NCI-H510A treated with DMSO at 0.1 percent for 48 hours (cell line): ENCODE data around the gene IMPDH1.
A peak's percentile ranks its signal among the peaks of the same experiment; 100 is the strongest.
"Not testable (repeated sequence)": the region's sequence is repeated elsewhere in the genome, so short reads cannot be mapped to it uniquely, and the experiment has no call there.

Experiments
- DNase-seq: peaks from one replicate; lab custom pipeline; 2025; lab: John Stamatoyannopoulos, UW

IMPDH1 gene

DNA sequence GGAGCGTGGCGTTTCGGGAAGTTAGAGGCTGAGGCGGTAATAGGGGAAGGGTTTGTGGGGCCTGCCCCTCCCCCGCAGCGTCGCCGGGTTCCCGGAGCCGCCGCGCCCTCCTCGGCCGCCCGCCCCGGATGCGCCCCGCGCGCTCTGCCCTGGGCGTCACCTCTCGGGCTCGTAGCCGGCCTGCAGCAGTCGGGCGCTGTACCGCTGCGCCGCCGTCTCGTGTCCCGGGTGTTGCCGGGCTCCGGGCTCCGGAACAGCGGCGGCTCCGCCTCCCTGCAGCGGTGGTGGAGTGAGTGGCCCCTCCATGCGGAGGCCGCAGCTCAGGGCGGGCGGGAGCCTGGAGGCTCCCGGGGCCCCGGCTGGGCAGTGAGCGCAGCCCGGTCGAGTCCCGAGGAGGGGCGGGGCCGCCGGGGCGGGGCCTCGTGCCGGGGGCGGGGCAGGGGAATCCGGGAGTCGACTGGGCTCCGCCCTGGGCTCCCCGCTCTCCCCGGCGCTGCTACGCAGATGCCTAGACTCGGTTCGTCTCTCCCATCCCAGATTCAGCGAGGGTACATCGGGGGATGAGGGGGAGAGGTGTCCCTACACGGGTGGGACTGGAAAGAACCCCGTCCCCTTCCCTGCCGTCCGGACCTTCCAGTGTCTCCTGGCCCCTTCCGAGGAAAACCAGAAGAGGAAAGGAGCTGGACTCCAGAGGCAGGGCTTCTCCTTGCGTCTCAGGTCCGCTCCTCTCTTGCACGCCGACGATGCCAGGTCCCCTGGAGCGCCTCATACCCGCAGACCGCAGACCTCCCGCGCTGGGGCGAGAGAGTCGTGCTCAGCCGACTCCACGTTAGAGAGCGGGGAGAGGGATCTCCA lies at the start of gene IMPDH1:
IMPDH1 (minus strand) TSS at position 387 of the 855 bp plus-strand sequence; CDS start at position 306, 81 bp downstream.
- DNase-seq: peak; percentile 72

- DNase-seq: peak; percentile 19
These were observed 49.7 kb upstream of the IMPDH1 start for GRCh38 chr7:128459394-128459878.

DNA sequence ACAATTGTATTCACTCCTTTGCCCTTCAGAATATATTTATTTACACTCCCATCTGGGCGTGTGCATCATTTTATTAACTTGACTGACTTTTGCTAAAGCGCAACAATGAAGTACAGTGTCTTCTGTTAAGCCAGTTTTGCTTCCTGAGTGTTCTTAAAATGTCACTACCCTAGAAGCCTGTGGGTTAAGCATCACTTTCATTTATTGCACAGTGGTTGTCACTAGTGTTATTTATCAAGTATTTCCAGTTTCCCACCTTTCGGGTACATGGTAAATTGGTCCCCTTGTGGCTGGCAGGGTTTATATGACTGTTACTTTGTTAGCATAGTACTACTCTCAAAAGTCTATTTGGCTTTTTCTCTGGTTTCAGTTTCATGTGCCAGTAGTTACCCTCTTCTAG lies 49.2 kb upstream of the IMPDH1 start:
- DNase-seq: no peak

GRCh38 chr7:128457385-128457784 lies 47.6 kb upstream of the IMPDH1 start:
- DNase-seq: not testable (repeated sequence)

- DNase-seq: peak; percentile 19
These were observed 46.5 kb upstream of the IMPDH1 start for GRCh38 chr7:128456255-128456725.

DNA sequence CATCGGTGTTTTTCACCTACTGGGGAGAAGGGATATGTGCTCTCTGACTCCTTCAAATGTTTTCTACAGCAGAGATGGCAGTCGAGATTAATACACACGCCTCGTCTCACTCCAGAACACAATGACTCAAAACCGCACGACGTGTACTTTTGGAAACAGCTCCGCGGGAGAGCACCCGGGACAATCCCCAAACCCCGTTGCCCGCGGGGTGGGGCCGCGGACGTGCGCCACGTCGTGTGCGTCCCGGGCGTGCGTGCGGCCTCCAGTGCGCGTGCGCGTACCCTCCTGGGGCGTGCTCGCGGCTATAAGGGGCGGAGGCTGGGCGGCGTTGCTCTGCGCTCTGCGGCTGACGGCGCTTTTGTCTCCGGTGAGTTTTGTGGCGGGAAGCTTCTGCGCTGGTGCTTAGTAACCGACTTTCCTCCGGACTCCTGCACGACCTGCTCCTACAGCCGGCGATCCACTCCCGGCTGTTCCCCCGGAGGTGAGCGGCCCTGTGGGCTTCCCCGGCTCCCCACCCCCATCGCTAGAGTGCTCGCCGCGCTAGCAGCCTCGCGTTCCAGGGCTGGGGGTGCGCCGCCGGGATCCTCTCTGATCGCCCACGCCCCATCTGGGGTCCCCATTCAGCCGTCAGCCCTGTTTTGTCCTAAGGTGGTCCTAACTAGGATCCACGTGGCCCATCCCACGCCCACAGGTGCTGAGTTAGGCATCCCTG lies 45.9 kb upstream of the IMPDH1 start, which contains the start of gene HILPDA:
HILPDA (plus strand) TSS at position 336 of the 712 bp plus-strand sequence. CDS start 1,391 bp downstream, outside the sequence.
- peak; percentile 62 for DNase-seq

- DNase-seq: no peak
These were observed 45.2 kb upstream of the IMPDH1 start for GRCh38 chr7:128454808-128455542.

DNA sequence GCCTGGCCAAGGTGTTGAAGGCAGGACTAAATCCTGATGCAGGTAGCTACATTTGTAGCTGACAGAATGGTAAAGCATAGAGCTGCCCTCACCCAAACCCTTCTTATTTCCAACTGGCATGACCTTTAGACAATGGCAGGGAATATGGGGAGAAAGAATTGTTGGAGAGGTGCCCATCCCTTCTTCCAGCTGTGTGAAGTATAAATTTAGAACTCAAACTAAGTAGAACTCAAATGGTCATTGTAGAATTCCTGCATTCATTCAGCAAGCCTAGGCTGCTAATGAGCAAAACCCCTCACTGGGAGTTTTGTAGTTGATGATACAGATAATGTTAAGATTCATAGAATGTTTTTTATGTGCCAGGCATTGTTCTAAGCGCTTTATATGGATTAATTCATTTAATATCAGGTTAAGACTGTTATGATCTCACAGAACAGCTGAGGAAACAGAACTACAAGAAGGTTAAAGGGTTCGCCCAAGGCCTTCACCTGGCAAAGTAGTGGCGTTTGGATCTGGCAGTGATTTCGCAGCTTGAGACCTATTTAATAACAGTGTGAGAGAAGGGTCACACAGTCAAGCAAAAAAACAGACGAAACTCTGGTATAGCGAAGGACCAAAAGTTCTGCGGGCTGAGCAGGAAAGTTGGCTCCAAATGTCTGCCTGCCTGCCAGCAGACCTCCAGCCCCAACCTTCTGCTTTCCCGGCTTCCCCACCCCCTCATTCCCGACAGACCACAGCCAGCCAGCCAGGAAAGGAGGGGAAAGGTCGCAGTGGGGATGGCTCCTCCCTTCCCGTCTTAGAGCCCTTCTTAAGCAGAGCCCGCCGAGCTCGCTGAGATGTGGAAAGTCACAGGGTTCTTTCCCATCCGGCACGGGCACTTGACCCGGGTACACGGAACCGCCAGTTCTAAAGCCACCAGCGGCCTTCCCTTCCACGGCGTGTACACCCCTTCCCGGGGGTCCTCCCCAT lies 44.3 kb upstream of the IMPDH1 start:
- DNase-seq: no peak

- DNase-seq: no peak
These were observed 42.8 kb upstream of the IMPDH1 start for GRCh38 chr7:128452552-128452951.

DNA sequence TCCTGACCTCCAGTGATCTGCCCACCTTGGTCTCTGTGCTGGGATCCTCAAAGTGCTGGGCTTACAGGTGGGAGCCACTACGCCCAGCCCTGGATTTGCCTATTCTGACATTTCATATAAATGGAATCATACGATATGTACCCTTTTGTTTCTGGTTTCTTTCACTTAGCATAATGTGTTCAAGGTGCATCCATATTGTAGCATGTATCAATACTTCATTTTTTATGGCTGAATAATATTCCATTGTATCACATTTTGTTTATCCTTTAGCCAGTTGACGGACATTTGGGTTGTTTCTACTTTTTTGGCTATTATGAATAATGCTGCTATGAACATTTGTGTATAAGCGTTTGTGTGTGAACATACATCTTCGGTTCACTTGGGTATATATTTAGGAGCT lies 41.1 kb upstream of the IMPDH1 start:
- DNase-seq: no peak

- DNase-seq: no peak
These were observed 40.6 kb upstream of the IMPDH1 start for GRCh38 chr7:128450409-128450808.

GRCh38 chr7:128448751-128449302 lies 39.0 kb upstream of the IMPDH1 start:
- DNase-seq: no peak

DNA sequence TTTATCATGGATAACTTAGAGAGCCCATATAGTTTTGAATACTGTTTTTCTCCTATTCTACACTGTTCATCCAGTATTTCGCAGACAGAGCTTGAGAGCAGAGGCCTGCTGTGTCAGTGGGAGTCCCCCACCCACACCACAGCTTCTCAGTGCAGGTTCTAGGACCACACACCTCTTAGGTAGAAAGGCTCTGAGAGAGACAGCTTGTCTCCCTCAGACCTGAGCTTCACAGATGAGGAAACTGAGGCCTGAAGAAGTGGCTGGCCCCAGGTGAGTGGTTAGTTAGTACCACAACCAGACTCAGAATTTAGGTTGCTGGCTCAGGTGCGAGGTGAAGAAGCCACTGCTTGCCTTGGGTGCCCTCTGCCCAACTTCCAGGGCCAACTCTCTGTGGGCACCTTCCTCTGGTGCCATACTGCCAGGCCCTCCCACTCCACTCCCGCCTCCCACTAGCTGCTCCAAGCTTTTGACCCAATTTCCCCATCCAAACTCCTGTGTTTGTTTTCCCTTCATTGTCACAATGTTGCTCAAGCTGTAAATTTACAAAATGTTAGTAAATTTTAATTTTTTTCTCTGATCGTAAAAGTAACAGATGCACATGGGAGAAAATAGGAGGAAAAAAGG lies 38.3 kb upstream of the IMPDH1 start:
- no peak for DNase-seq

DNA sequence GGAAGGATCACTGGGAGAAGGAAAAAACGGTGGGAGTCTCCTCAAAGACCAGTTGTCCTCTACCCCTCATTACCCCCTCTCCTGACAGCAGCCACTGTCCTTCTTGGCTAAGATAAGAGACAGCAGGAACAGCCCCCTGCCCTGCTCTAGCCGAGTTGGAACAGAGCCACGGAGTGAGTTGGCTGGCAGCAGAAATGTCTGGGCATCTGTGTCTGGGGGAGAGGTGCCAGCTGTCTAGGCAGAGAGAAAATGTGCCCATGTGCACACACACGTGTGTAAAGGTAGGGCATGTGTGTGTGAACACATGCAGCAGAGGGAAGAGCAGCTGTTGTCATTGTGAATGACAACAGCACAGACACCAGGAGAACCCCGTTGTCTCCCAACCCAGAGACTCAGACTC lies 36.5 kb upstream of the IMPDH1 start:
- no peak for DNase-seq

DNA sequence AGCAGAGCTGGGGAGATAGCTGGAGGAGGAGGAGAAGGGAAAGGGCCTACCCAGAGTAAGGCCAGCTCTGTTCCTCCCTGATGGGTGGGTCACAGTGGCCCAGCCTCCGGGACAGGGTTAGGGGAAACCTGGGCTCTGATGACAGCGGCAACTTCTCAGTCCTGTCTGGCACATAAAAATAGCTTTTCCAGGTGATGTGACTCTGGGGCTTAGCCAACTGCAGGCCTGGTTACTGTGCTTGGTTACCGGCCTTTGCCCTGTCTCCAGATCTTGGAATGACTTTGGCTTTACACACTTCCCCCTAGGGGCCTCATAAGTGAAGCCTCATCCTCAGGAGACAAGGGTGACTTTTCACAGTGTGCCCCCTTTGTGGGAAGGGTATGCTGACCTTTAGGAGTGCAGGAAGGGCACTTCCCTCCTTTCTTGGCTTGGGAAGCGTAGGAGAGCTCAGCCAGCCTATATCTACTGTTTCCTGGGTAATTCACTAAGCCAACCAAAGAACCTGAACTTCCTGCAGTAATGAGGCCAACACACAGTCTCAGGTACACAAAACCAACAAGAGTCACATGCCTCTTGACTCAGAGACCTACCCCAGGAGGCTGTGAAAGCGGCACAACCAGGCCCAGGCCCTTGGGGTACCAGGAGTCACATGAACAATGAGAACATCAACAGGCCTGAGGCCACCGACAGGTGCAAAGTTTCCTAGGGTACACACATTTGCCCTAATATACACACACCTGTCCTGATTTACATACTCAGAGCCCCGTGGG lies 34.2 kb upstream of the IMPDH1 start:
- DNase-seq: peak; percentile 18

- DNase-seq: no peak
These were observed 32.6 kb upstream of the IMPDH1 start for GRCh38 chr7:128442356-128442755.

DNA sequence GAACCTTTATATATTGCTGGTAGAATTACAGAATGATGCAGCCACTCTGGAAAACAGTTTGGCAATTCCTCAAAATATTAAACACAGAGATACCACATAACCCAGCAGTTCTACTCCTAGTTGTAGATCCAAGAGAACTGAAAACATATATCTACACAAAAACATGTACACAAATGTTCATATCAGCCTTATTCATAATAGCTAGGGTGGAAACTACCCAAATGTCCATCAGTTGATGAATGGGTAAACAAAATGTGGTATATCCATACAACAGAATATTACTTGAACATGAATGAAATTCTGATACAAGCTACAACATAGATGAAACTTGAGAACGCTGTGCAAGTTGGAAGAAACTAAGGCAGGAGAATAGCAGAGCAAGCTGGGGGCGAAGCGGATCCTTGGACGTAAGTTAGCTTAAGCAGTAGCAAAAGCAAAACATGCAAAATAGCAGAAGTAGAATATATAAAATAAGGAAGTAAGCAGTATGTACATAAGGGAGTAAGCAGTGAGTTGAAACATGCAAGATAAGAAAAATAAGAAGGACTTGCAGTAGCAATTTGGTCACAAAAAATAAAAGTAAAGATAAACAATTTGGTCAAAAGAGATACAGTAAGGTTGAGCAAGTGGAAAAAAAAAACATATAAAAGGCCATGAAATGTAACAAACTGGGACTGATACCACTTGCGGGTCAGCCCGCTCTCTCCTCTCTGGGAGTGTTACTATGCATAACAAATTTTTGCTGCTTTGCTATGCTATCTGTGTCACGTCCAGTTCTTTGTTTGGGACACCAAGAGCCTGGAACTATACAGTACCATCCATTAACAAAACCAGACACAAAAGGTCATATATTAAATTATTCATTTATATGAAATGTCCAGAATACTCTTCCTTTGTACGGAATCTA lies 27.9 kb upstream of the IMPDH1 start:
- no peak for DNase-seq

DNA sequence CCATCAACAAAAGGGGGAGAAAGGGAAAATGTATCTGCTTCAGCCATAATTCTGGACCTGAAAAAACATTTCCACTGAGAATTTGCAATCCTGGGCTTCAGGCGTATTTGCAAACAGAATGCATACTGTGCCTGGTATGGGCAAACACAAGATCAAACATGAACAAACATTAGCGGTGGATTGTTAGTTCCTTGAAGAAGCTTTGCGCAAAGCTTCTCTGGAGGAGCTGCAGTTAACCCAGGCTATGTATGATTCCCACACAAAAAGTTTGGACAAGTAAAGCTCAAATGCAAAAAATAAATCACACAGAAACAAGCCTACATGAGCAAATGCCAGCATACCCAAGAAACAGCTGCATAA lies 25.5 kb upstream of the IMPDH1 start:
- DNase-seq: no peak
